DMS114 treated with DMSO at 0.1 percent for 48 hours (cell line): ENCODE measurements around the gene POU5F1.

Experiments
- DNase-seq: peaks from one replicate; lab custom pipeline; 2025; ENCODE audit not compliant: unreplicated experiment; lab: John Stamatoyannopoulos, UW

The POU5F1 gene

GRCh38 chr6:31116661-31117385 lies 53.7 kb downstream of the POU5F1 start:
- DNase-seq, result no peak

- no peak for DNase-seq
These were observed 54.4 kb downstream of the POU5F1 start for GRCh38 chr6:31115941-31116560.

- DNase-seq, result no peak
These were observed 55.3 kb downstream of the POU5F1 start for GRCh38 chr6:31114970-31115849.

- no peak for DNase-seq
These were observed 56.0 kb downstream of the POU5F1 start, which contains the start of gene PSORS1C1 for GRCh38 chr6:31114541-31114878. Gene PSORS1C1, plus strand, starts transcription at chr6:31114800. Its CDS starts 14,833 bp downstream, at chr6:31129633.
